Suprapubic skin (tissue), 4 donors: ENCODE results near the gene SKP2. TPM values are rescaled to one million over a fixed set of nuclear protein-coding genes. Genes with fewer than 3 reads are reported as not detected.
A peak's percentile ranks its signal among the peaks of the same experiment; 100 is the strongest.
"Not testable (repeated sequence)": the region's sequence is repeated elsewhere in the genome, so short reads cannot be mapped to it uniquely, and the experiment has no call there.

Experiments
- DNase-seq, 2 donors: peaks; one replicate each; pipeline ENCODE4 v3.0.0-alpha.2; 2019; ENCODE audit warnings: low spot score in 2 of 2
- H3K27ac ChIP-seq: fragments of 200-600 bp; sonication (generic); one replicate; pipeline ENCODE4 v1.5.1; 2019
- H3K27me3 ChIP-seq: fragments of 200-600 bp; sonication (generic); one replicate; pipeline ENCODE4 v1.5.1; 2019
- H3K36me3 ChIP-seq: fragments of 200-600 bp; sonication (generic); one replicate; pipeline ENCODE4 v1.5.1; 2019
- H3K4me1 ChIP-seq: fragments of 200-600 bp; sonication (generic); one replicate; pipeline ENCODE4 v1.5.1; 2019
- H3K4me3 ChIP-seq: fragments of 200-600 bp; sonication (generic); one replicate; pipeline ENCODE4 v1.5.1; 2019; ENCODE audit warnings: mild to moderate bottlenecking
- H3K9me3 ChIP-seq: fragments of 200-600 bp; sonication (generic); one replicate; pipeline ENCODE4 v1.5.1; 2019
- CTCF ChIP-seq, 2 donors: fragments of 200-600 bp in 1 of 2; fragments of 450-650 bp in 1 of 2; sonication (generic) in 1 of 2; IDR thresholded peaks; one replicate each; pipeline ENCODE4 v1.5.1; 2016 to 2019; ENCODE audit warnings: antibody characterized with exemption in 2 of 2, mild to moderate bottlenecking in 1 of 2, moderate library complexity in 1 of 2
- EP300 ChIP-seq: sonication (generic); formaldehyde crosslinking; IDR thresholded peaks from one replicate; pipeline ENCODE4 v1.6.1; 2017; ENCODE audit warnings: antibody characterized with exemption
- POLR2A ChIP-seq, 2 donors: fragments of 450-650 bp; IDR thresholded peaks; one replicate each; pipeline ENCODE4 v1.6.1; 2017; ENCODE audit warnings: antibody characterized with exemption in 2 of 2, mild to moderate bottlenecking in 2 of 2, moderate library complexity in 2 of 2
- POLR2AphosphoS5 ChIP-seq, 3 donors: sonication (generic); formaldehyde crosslinking; IDR thresholded peaks; one replicate each; pipeline ENCODE4 v1.6.1; 2017; ENCODE audit warnings: antibody characterized with exemption in 3 of 3
- WGBS: methylation state at CpG from one replicate; pipeline ENCODE4 v1.1.5; 2018; 5-methylcytosine and 5-hydroxymethylcytosine counted together
- total RNA-seq, 4 donors: library from RNA; depleted of rRNA; stranded (reverse); fragments of >200 nt; gene quantifications; one replicate each; pipeline ENCODE4 v1.1.0, GENCODE V29; 2016

The SKP2 gene
- total RNA-seq, 4 donors from 2014 or later: 10.7 to 20.8 (median 13.5) TPM

- 63% methylated on average over 2 of the region's 2 CpGs for WGBS
- DNase-seq: no peak
- H3K9me3 ChIP-seq: no peaks in the 10 kb centered on the region
- TF ChIP-seq CTCF (IDR thresholded peaks at IDR 0.05) (peak in 1 of 2 donors; percentile 34), EP300 (no peak)
- no peaks in the 10 kb centered on the region for H3K4me1 ChIP-seq
- no peak overlapping the region for H3K4me3 ChIP-seq
- H3K27ac ChIP-seq: no peak overlapping the region
- H3K36me3 ChIP-seq: peaks cover 56% of the 10 kb centered on the region
- no peaks in the 10 kb centered on the region for H3K27me3 ChIP-seq
Observed at GRCh38 chr5:36177715-36178523, 26.0 kb downstream of the SKP2 start.

GRCh38 chr5:36178524-36178890, 26.6 kb downstream of the SKP2 start:
- Histone ChIP-seq H3K36me3 (peaks cover 52% of the 10 kb centered on the region), H3K4me1 (no peaks in the 10 kb centered on the region), H3K9me3 (no peaks in the 10 kb centered on the region), H3K4me3 (no peak overlapping the region), H3K27me3 (no peaks in the 10 kb centered on the region), H3K27ac (no peak overlapping the region)
- WGBS: 92% methylated on average over 3 of the region's 3 CpGs
- TF ChIP-seq POLR2AphosphoS5 (IDR thresholded peaks at IDR 0.05) (no peak), EP300 (no peak), CTCF (IDR thresholded peaks at IDR 0.05) (no peak), POLR2A (IDR thresholded peaks at IDR 0.05) (no peak)
- no peak for DNase-seq

GRCh38 chr5:36179950-36180349, 28.0 kb downstream of the SKP2 start:
- WGBS: 80% methylated on average over 4 of the region's 4 CpGs
- DNase-seq: no peak
- H3K27me3 ChIP-seq: no peaks in the 10 kb centered on the region
- no peaks in the 10 kb centered on the region for H3K4me1 ChIP-seq
- no peak overlapping the region for H3K4me3 ChIP-seq
- H3K9me3 ChIP-seq: no peaks in the 10 kb centered on the region
- H3K27ac ChIP-seq: no peak overlapping the region
- H3K36me3 ChIP-seq: peaks cover 41% of the 10 kb centered on the region
- TF ChIP-seq POLR2A (IDR thresholded peaks at IDR 0.05) (no peak), POLR2AphosphoS5 (IDR thresholded peaks at IDR 0.05) (no peak), EP300 (no peak), CTCF (IDR thresholded peaks at IDR 0.05) (no peak)

- Histone ChIP-seq H3K36me3 (peaks cover 37% of the 10 kb centered on the region), H3K4me1 (no peaks in the 10 kb centered on the region), H3K27me3 (no peaks in the 10 kb centered on the region), H3K4me3 (no peak overlapping the region), H3K9me3 (no peaks in the 10 kb centered on the region), H3K27ac (no peak overlapping the region)
- TF ChIP-seq EP300: no peak
- TF ChIP-seq CTCF (IDR thresholded peaks at IDR 0.05): no peak
- TF ChIP-seq POLR2AphosphoS5 (IDR thresholded peaks at IDR 0.05): no peak
- no peak for TF ChIP-seq POLR2A (IDR thresholded peaks at IDR 0.05)
- no peak for DNase-seq
- WGBS: 82% methylated on average over 2 of the region's 2 CpGs
Observed at GRCh38 chr5:36180556-36181350, 28.8 kb downstream of the SKP2 start.

GRCh38 chr5:36181774-36182173, 29.9 kb downstream of the SKP2 start:
- no peak for DNase-seq
- H3K27ac ChIP-seq: no peak overlapping the region
- no peaks in the 10 kb centered on the region for H3K4me1 ChIP-seq
- no peaks in the 10 kb centered on the region for H3K27me3 ChIP-seq
- WGBS: 71% methylated on average over 2 of the region's 2 CpGs
- H3K36me3 ChIP-seq: peaks cover 37% of the 10 kb centered on the region
- TF ChIP-seq EP300 (no peak), POLR2A (IDR thresholded peaks at IDR 0.05) (no peak), POLR2AphosphoS5 (IDR thresholded peaks at IDR 0.05) (no peak), CTCF (IDR thresholded peaks at IDR 0.05) (no peak)
- no peaks in the 10 kb centered on the region for H3K9me3 ChIP-seq
- no peak overlapping the region for H3K4me3 ChIP-seq

- H3K27me3 ChIP-seq, H3K9me3 ChIP-seq, H3K27ac ChIP-seq, DNase-seq, H3K4me1 ChIP-seq, H3K4me3 ChIP-seq: not testable (repeated sequence)
- WGBS: 72% methylated on average over 4 of the region's 4 CpGs
- peaks cover 25% of the 10 kb centered on the region for H3K36me3 ChIP-seq
Observed at GRCh38 chr5:36184408-36184807, 32.5 kb downstream of the SKP2 start.
